GM19035 (cell line): Measurements from ENCODE around the gene TCP1.
"Not testable (repeated sequence)": the region's sequence is repeated elsewhere in the genome, so short reads cannot be mapped to it uniquely, and the experiment has no call there.

Experiments used
- ATAC-seq: cut with Tn5 transposase; IDR thresholded peaks from one replicate; pipeline ENCODE4 v1.9.1; 2021; ENCODE audit not compliant: unreplicated experiment

Gene TCP1

DNA sequence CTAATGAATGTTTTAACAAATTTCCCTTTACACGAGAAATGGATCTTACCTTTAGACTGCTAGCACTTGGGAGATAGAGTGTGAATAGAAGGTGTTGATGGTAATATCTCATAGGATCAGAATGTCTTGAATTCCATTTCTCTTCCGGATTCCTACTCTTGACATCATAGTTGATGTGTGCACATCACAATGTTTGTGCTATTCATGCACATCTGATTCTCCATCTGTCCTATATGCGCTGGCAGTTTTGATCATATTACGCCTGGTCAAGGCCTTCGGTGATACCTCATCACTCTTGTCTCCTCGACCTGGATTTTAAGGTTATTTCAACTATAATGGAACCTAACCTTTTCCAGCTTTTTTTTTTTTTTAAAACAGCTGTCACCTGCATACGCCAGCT lies 44.3 kb downstream of the TCP1 start:
- no peak for ATAC-seq

DNA sequence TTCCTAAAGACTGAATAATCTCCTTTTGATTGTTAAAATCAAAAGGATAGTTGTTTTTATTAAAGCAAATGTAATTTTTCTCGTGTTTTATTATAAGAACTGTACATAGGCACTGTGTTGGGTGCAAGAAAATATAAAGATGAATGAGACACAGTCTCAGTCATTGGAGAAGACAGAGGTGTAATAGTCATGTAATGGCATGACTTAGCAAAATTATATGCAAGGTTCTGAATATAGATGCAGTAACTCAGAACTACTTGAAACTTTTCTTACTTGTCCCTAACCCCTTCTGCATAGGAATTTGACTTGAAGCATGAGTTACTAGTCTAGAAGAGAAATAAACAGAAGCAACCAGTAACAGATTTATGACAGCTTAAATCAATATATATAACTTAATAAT lies 47.2 kb downstream of the TCP1 start:
- ATAC-seq, result no peak

DNA sequence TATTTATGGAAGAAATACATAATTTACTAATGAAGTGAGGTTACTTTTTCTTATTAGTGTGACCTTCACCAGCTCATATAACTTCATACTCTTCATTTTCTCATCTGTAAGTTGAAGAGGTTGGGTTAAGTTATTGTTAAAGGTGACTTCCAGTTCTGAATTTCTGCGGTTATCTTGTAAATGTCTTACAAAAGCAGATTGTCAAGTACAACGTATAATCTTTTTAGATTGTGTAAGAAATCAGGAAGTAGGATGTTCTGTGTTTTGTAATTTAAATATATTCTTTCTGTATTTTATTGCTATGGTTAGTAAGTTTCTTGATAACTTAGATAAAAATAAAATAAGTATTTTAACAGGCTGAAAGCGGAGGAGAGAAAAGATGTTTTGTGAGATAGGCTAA lies 50.1 kb downstream of the TCP1 start:
- no peak for ATAC-seq

DNA sequence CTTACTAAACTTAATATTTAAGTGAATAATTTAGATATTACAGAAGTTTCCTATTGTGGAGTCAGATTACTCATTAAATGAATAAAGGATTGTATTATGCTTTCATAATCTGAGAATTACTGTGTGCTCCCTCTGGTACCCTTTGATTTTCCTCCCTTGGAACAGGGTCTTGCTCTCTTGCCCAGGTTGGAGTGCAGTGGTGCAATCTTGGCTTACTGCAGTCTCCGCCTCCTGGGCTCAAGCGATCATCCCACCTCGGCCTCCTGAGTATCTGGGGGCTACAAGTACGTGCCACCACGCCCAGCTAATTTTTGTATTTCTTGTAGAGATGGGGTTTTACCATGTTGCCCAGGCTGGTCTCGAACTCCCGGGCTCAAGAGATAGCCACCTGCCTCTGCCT lies 52.5 kb downstream of the TCP1 start:
- no peak for ATAC-seq

DNA sequence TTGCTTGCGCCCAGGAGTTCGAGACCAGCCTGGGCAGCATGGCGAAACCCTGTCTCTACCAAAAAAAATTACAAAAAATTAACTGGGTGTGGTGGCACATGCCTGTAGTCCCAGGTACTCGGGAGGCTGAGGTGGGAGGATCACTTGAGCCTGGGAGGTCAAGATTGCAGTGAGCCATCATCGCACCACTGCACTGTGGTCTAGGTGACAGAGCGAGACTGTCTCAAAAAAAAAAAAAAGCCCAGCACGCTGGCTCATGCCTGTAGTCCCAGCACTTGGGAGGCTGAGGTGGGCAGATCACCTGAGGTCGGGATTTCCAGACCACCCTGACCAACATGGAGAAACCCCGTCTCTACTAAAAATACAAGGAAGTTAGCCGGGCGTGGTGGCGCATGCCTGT lies 56.0 kb downstream of the TCP1 start:
- not testable (repeated sequence) for ATAC-seq

DNA sequence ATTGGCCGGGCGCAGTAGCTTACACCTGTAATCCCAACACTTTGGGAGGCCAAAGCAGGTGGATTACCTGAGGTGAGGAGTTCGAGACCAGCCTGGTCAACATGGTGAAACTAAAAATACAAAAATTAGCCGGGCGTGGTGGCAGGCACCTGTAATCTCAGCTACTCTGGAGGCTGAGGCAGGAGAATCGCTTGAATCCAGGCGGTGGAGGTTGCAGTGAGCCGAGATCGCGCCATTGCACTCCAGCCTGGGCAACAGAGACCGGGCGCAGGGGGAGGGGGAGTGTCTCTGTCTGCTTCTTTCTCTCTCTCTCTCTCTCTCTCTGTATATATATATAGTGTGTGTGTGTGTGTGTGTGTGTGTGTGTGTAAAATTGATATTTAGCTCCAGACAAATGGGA lies 56.9 kb downstream of the TCP1 start:
- not testable (repeated sequence) for ATAC-seq

DNA sequence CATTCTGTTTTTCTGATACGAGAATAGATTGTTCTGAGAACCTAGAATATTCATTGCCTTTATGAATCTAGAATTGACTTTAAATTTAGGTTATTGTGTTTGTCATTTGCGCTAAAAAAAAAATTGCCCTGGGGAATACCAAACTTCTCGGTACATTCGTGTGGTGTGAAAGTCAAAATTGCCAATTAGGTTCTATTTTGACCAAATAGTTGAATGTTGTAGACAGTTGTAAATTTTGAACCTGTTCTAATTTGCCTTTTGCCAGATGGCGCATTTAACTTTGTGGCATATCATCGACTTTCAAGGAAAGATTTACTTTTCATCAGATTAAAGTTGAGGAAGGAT lies 59.1 kb downstream of the TCP1 start:
- ATAC-seq, result no peak

DNA sequence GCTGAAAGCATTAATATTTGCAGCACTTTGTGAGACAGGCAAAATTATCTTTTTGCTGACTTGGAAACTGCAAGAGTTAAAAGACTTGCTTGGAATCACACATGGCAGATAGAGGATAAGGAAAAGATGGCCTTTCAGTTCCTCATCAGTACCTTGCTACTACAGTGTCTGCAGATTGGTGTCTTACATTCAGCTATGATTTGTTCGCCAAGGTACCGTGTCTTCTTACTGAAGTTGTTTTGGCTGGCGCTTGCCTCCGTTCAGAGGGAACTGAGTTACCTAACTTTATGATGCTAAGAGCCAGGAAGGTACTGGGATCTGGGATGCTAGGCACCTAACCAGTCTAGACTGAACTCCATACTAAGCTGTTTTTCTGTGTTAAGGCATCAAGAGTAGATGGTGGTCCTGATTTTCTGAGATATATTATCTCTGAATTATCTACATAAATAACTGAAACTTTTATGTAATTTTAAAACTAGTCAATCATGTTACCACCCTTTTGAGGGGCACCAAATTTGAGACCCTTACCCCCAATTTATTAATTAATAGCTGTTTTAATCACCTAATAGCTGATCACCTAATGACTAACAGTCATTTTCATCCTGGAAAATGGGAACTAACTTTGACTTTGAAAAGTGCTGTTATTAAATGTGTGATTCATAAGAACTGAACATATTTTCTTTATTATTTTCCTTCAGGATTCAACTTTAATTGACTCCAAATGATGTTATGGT lies 59.6 kb downstream of the TCP1 start:
- no peak for ATAC-seq

DNA sequence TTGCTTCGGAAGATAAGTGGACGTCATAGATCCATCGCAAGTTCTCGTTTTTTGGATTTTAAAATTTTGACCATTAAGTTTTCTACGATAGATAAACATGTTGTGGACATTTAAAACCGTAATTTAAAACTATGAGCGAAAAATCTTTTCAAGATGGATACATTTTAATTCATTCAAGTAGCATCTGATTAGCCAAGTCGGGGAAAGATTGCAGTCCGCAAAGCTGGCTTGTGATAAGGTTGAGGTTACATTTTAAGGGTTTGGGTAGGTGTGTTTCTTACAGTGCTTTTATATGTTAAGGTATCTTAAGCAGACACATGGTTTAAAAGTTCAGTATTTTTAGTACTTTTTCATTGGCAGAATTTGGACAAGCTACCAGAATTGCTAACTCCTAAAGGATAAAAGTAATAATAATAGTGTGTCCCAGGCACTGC lies 60.9 kb downstream of the TCP1 start:
- ATAC-seq, result no peak
